Type B pancreatic cell (in vitro differentiated cells): ENCODE measurements around the gene HPCAL1. TPM values are rescaled to one million over a fixed set of nuclear protein-coding genes. Genes with fewer than 3 reads are reported as not detected.

Experiments used
- DNase-seq: peaks from one replicate; pipeline ENCODE4 v3.0.0; 2021; ENCODE audit warnings: mixed read lengths; ENCODE audit not compliant: unreplicated experiment; ENCODE audit errors: extremely low spot score
- H3K27ac Mint-ChIP-seq: 2 replicates; pipeline ENCODE4 v1.8.0; 2021; ENCODE audit warnings: mild to moderate bottlenecking, mixed read lengths
- H3K27me3 Mint-ChIP-seq: 2 replicates; pipeline ENCODE4 v1.8.0; 2021; ENCODE audit warnings: mixed read lengths
- H3K36me3 Mint-ChIP-seq: 2 replicates; pipeline ENCODE4 v1.8.0; 2021; ENCODE audit warnings: mixed read lengths
- H3K4me1 Mint-ChIP-seq: one replicate; pipeline ENCODE4 v1.8.0; 2021; ENCODE audit warnings: mixed read lengths; ENCODE audit not compliant: unreplicated experiment
- H3K4me3 Mint-ChIP-seq: 2 replicates; pipeline ENCODE4 v1.8.0; 2021; ENCODE audit warnings: mild to moderate bottlenecking, mixed read lengths
- H3K9me3 Mint-ChIP-seq: 2 replicates; pipeline ENCODE4 v1.8.0; 2021; ENCODE audit warnings: mixed read lengths
- total RNA-seq: library from RNA; stranded (reverse); gene quantifications from 2 replicates; pipeline ENCODE4 v1.2.1, GENCODE V29; 2021; ENCODE audit warnings: low replicate concordance
- TF ChIP-seq, protein P1 (sequence below): fragments of 200-600 bp; sonication (generic); conservative IDR thresholded peaks from 2 replicates; pipeline ENCODE4 v1.5.0; 2021; ENCODE audit warnings: antibody characterized with exemption, mild to moderate bottlenecking

HPCAL1 gene
- total RNA-seq, 1 donor from 2014 or later = 17.8 TPM

DNA sequence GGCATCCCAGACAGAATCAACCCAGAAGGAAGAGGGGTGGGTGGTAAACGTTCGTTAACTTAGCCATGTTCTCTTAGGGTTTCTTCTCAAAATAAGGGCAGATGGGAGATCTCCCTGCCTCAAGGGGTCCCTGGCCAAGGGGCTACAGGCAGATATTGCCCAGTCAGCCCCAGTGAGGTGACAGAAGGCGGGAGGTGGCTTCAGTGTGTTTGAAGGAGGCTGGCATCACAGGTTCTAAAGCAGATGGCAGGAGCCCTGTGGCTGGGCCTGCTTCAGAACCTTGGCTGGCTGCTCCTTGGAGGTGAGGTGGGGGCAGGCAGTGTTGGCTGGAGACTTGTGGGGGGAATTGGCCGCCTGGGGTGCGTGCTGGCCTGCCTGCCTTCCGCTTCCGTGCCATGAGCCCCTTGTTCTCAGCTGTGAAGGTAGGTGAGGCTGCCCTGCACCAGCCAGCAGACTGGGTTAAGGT, 23.5 kb downstream of the HPCAL1 start:
- no peak overlapping the region for H3K27ac Mint-ChIP-seq

DNA sequence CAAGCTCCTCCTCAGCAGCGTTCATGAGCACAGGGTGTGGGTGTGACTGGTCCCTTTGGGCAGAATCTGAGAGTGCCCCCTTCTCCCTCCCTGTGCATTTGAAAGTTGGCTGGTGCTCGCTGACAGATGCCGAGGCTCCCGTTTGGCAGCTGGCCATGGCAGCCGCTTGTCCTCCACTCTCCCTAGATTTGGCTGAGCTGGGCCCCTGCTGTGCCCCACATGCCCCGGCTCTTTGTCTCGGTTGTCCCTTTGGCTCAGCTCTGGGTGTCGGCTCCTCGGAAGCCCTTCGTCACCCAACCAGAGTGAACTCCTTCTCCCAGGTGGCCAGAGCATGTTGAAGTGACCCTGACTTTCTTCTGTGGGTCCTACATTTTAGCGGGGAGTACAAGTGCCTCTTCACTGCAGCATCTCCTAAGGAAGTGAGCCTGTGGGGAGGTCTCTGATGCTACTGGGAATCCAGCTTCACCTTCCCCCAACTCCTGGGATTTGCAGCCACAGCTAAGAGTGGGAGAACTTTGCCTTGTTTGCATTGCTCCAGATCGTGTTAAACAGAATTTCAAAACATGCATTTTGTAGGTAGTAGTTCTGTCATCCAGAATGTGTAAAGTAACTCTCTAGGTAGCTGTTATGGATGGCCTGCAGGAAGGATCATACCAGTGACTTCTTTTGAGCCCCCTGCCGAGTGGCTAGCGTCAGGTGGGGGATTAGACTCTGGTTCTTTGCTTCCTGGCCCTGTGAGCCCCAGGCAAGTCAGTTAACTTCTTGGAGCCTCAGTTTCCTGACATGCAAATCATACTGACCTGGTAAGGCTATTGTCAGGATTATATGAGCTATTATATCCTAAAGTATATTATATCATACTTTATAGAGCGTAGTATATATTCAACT, 24.2 kb downstream of the HPCAL1 start:
- Mint-ChIP-seq H3K27ac (no peak overlapping the region), H3K9me3 (no peaks in the 10 kb centered on the region), H3K27me3 (no peaks in the 10 kb centered on the region), H3K4me1 (peaks cover 43% of the 10 kb centered on the region), H3K4me3 (no peak overlapping the region), H3K36me3 (no peaks in the 10 kb centered on the region)
- TF ChIP-seq, protein P1, sequence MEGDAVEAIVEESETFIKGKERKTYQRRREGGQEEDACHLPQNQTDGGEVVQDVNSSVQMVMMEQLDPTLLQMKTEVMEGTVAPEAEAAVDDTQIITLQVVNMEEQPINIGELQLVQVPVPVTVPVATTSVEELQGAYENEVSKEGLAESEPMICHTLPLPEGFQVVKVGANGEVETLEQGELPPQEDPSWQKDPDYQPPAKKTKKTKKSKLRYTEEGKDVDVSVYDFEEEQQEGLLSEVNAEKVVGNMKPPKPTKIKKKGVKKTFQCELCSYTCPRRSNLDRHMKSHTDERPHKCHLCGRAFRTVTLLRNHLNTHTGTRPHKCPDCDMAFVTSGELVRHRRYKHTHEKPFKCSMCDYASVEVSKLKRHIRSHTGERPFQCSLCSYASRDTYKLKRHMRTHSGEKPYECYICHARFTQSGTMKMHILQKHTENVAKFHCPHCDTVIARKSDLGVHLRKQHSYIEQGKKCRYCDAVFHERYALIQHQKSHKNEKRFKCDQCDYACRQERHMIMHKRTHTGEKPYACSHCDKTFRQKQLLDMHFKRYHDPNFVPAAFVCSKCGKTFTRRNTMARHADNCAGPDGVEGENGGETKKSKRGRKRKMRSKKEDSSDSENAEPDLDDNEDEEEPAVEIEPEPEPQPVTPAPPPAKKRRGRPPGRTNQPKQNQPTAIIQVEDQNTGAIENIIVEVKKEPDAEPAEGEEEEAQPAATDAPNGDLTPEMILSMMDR = no peak
- no peak for DNase-seq

More for the DNA sequence above, 23.5 kb downstream of the HPCAL1 start:
- H3K36me3 Mint-ChIP-seq = no peaks in the 10 kb centered on the region
- peaks cover 40% of the 10 kb centered on the region for H3K4me1 Mint-ChIP-seq
- DNase-seq = no peak
- no peaks in the 10 kb centered on the region for H3K27me3 Mint-ChIP-seq
- no peak overlapping the region for H3K4me3 Mint-ChIP-seq
- TF ChIP-seq, protein P1 = no peak
- no peaks in the 10 kb centered on the region for H3K9me3 Mint-ChIP-seq

DNA sequence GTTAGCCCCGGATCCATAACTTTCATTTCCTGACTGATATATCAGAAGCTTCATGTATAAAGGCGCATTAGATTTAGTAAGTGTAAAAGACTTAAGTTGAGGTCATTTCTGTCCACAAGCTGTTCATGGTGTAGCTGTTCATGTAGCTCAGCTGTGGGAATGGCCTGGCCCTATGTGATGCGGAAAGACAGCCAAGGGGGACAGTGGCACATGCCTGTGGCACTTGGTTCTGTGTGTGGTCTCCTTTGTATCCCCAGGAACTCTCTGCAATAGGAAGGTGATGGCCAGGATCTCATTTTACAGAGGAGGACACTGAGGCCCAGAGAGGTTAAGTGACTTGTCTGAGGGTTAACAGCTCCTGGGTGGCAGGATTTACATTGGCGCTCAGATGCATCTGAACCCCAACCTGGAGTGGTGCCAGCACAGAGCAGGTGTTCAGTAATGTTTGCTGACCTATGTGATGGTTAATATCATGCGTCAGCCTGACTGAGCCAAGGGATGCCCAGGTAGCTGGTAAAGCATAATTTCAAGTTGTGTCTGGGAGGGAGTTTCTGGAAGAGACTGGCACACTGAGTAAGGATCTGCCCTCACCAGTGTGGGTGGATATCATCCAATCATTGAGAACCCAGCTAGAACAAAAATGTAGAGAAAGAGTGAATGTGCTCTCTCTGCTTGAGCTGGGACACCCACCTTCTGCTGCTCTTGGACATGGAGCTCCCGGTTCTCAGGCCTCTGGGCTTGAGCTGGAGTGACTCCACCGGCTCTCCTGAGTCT, 25.4 kb downstream of the HPCAL1 start:
- Mint-ChIP-seq H3K27me3 (no peaks in the 10 kb centered on the region), H3K27ac (no peak overlapping the region), H3K9me3 (no peaks in the 10 kb centered on the region), H3K4me3 (no peak overlapping the region), H3K36me3 (no peaks in the 10 kb centered on the region), H3K4me1 (peaks cover 54% of the 10 kb centered on the region)
- DNase-seq = no peak
- TF ChIP-seq, protein P1 = no peak

DNA sequence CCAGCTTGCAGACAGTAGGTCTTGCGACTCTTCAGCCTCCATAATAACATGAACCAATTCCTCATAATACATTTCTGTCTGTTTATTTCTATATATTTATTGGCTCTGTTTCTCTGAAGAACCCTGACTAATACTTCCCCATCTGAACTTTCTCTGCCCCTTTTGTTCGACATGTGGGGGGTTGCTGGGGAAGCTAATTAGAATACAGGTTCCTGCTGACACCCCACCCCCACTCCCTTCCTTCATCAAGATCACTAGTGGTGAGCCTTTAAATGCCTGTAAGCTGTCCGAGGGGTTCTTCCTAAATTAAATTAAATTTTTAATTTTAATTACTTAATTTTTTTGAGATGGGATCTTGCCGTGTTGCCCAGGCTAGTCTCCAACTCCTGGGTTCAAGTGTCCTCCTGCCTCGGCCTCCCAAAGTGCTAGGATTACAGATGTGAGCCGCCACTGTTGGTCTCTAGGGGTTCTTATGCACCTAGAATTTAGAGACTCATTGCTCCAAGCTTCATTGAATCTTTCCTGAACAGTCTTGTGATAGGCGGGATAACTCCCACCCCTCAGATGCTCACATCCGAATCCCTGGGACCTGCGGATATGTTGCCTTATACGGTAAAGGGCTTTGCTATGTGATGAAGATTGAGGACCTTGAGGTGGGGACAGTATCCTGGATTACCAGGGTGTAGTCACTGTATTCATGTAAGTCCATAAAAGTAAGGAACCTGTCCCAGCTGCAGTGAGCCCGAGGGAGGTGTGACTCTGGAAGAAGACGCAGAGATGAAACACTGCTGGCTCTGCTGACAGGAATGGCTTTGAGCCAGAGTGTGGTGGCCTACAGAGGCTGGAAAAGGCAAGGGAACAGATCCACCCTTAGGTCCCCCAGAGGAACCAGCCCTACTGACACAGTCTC, 26.2 kb downstream of the HPCAL1 start:
- no peaks in the 10 kb centered on the region for H3K27me3 Mint-ChIP-seq
- H3K36me3 Mint-ChIP-seq = no peaks in the 10 kb centered on the region
- DNase-seq = no peak
- H3K4me3 Mint-ChIP-seq = no peak overlapping the region
- H3K27ac Mint-ChIP-seq = no peak overlapping the region
- H3K9me3 Mint-ChIP-seq = no peaks in the 10 kb centered on the region
- peaks cover 56% of the 10 kb centered on the region for H3K4me1 Mint-ChIP-seq
- TF ChIP-seq, protein P1 = no peak

DNA sequence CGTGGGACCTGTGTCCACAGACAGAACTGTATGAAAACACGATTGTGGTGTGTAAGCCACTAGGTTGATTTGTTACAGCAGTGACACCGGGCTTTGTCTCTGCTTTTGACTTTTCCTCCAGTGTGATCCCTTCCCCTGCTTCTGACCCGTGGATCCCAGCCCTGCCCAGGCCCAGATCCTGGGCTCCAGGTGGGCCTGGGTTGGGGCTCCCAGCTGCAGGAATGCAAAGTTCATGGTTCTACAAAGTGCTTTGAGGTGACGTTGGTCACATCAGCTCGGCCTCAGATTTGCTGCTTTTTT, 26.8 kb downstream of the HPCAL1 start:
- DNase-seq = no peak
- H3K9me3 Mint-ChIP-seq = no peaks in the 10 kb centered on the region
- no peaks in the 10 kb centered on the region for H3K27me3 Mint-ChIP-seq
- no peak overlapping the region for H3K4me3 Mint-ChIP-seq
- no peaks in the 10 kb centered on the region for H3K36me3 Mint-ChIP-seq
- TF ChIP-seq, protein P1 = no peak
- no peak overlapping the region for H3K27ac Mint-ChIP-seq
- H3K4me1 Mint-ChIP-seq = peaks cover 52% of the 10 kb centered on the region
